Psoas muscle (tissue), 8 donors: ENCODE data around the gene GLP1R. TPM values are rescaled to one million over a fixed set of nuclear protein-coding genes. Genes with fewer than 3 reads are reported as not detected.

ENCODE experiments used
- ATAC-seq, 4 donors: fragments of 200-7000 bp; cut with Tn5 transposase; one replicate each; pipeline ENCODE4 v1.9.1; 2020; ENCODE audit warnings: moderate library complexity in 3 of 4, mild to moderate bottlenecking in 2 of 4
- DNase-seq, 2 donors: peaks; one replicate each; pipeline ENCODE4 v3.0.0-alpha.2; 2020
- H3K27ac ChIP-seq: fragments of 200-600 bp; one replicate; pipeline ENCODE4 v1.8.0; 2022
- H3K27me3 ChIP-seq, 3 donors: fragments of 200-600 bp in 1 of 3; one replicate each; pipeline versions ENCODE4 v1.6.1 to v1.8.0; 2013 to 2022; ENCODE audit warnings: low read length in 2 of 3, mild to moderate bottlenecking in 2 of 3, moderate library complexity in 1 of 3; ENCODE audit not compliant: insufficient read depth in 3 of 3
- H3K36me3 ChIP-seq, 2 donors: fragments of 200-600 bp in 1 of 2; one replicate each; pipeline versions ENCODE4 v1.6.1 to v1.8.0; 2013 to 2022; ENCODE audit warnings: low read depth in 1 of 2, mild to moderate bottlenecking in 1 of 2, moderate library complexity in 1 of 2; ENCODE audit not compliant: insufficient read depth in 1 of 2
- H3K4me1 ChIP-seq: fragments of 200-600 bp; one replicate; pipeline ENCODE4 v1.8.0; 2022
- H3K4me3 ChIP-seq: fragments of 200-600 bp; one replicate; pipeline ENCODE4 v1.8.0; 2022; ENCODE audit warnings: mild to moderate bottlenecking
- H3K9me3 ChIP-seq: fragments of 200-600 bp; one replicate; pipeline ENCODE4 v1.8.0; 2022
- WGBS, 3 donors: extraction: QIAGEN DNeasy Blood & Tissue Kit; methylation state at CpG; one replicate each; pipeline versions ENCODE4 v1.1.6 to v1.1.7; 2013; 5-methylcytosine and 5-hydroxymethylcytosine counted together
- intact Hi-C, 2 donors: fragments of 100-400 bp; cut with DNase I; formaldehyde crosslinking; loops; one replicate each; pipeline versions ENCODE4 v1.11.0 to v1.14.2; 2022
- polyA plus RNA-seq, 3 donors: library from polyadenylated mRNA; stranded (reverse); fragments of 200-250 nt; gene quantifications; one replicate each; pipeline ENCODE4 v1.2.3, GENCODE V29; 2013
- total RNA-seq, 4 donors: library from RNA; stranded (reverse); fragmentation: NEBNext Ultra II Directional in 2 of 4; extraction: Animal tissue kit (Norgen Biotek cat#: 25700) in 2 of 4; gene quantifications; one replicate each; pipeline versions ENCODE4 v1.2.1 to v1.2.4, GENCODE V29; 2021 to 2023
- TF ChIP-seq, protein P1 (sequence below): fragments of 200-600 bp; IDR thresholded peaks from one replicate; pipeline ENCODE4 v1.8.0; 2022; ENCODE audit warnings: antibody characterized with exemption
- donor health status: healthy with polysubstance abuse.
- donor health status: DM: no; HTN: no; CAD: no; lungs with moderate emphysema.
- donor health status: Bipolar disorder and iron deficiency.
- donor health status: healthy.
- donor health status: DM: yes; HTN: yes; CAD: no.
- donor health status: DM: no; HTN: no; CAD: no.
- donor health status: DM: no; HTN: no; CAD: no.
- donor health status: DM: yes; HTN: yes; CAD: no.

GLP1R gene
- total and polyA plus RNA-seq, 7 donors: not detected

DNA sequence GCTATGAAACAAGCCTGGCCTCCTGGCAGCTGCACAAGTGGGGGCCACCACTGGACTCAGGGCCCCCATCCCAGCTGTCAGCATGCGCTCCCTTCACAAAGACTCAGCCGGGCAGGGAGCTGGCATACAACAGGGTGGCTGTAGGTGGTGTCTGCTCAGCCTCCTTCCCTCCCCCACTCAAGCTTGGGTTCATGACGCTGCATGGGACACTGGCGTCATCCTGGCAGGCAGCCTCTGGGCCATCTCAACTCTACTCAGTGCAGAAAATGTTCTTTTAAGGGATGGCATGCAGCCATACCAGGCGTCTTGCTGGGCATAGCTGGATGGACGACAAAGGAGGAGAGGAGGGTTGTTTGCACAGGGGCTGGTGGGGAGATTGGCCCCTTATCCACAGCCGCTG lies 35.9 kb downstream of the GLP1R start:
- TF ChIP-seq, protein P1, sequence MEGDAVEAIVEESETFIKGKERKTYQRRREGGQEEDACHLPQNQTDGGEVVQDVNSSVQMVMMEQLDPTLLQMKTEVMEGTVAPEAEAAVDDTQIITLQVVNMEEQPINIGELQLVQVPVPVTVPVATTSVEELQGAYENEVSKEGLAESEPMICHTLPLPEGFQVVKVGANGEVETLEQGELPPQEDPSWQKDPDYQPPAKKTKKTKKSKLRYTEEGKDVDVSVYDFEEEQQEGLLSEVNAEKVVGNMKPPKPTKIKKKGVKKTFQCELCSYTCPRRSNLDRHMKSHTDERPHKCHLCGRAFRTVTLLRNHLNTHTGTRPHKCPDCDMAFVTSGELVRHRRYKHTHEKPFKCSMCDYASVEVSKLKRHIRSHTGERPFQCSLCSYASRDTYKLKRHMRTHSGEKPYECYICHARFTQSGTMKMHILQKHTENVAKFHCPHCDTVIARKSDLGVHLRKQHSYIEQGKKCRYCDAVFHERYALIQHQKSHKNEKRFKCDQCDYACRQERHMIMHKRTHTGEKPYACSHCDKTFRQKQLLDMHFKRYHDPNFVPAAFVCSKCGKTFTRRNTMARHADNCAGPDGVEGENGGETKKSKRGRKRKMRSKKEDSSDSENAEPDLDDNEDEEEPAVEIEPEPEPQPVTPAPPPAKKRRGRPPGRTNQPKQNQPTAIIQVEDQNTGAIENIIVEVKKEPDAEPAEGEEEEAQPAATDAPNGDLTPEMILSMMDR: no peak
- no peaks in the 10 kb centered on the region for H3K27me3 ChIP-seq
- intact Hi-C loops: loop anchor here in 1 of 2 donors (10.0 kb wide), 1 partner anchor 220 kb away; no protein-coding TSS in a partner anchor
- H3K4me1 ChIP-seq: peaks cover 27% of the 10 kb centered on the region
- H3K36me3 ChIP-seq: no peaks in the 10 kb centered on the region
- WGBS, 3 donors: 59 to 76% (median 70%) methylated on average over 7 of the region's 7 CpGs
- no peak overlapping the region for H3K4me3 ChIP-seq
- no peak for DNase-seq
- no peak for ATAC-seq
- no peak overlapping the region for H3K27ac ChIP-seq
- no peaks in the 10 kb centered on the region for H3K9me3 ChIP-seq

DNA sequence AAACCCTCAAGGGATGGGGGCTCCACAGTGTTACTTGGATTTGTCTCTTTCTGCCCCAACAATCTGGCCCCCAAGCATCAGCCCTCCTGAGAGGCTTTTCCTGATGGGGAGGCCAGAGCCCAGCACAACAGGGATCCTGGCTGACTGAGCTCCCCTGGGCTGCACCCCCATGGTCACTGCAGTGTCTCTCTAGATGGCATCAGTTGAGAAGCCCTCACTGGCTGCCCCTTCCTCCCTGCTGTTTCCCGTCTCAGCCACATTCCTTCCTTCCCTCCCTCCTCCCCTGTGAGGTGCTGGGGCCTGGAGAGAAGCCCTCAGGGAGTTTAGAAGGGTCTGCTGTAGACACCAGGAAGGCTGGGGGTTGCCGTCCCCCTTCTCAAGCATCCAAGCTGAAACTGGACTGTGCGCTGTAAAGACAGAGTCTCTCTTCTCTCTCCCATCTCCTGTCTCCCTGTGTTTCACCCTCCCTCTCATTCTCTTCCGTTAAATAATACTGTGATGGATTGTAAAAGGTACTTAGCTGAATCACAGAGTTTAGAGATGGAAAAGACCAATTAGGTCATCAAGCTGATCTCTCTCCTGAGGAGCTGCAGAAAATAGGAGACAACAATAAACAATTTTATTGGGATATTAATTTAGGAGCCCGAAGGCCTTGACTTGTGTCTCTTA lies 36.7 kb downstream of the GLP1R start:
- 73 to 80% (median 76%) methylated on average over 5 of the region's 5 CpGs for WGBS, 3 donors
- TF ChIP-seq, protein P1: no peak
- Histone ChIP-seq H3K27ac (no peak overlapping the region), H3K9me3 (no peaks in the 10 kb centered on the region), H3K36me3 (no peaks in the 10 kb centered on the region), H3K4me1 (peaks cover 31% of the 10 kb centered on the region), H3K4me3 (no peak overlapping the region), H3K27me3 (no peaks in the 10 kb centered on the region)
- DNase-seq (no peak), ATAC-seq (no peak)
- intact Hi-C loops: loop anchor here (5.0 to 10.0 kb wide), 2 partner anchors 220 to 227 kb away; partner anchors contain the start of gene KCNK17 (in 1 of the 2)

DNA sequence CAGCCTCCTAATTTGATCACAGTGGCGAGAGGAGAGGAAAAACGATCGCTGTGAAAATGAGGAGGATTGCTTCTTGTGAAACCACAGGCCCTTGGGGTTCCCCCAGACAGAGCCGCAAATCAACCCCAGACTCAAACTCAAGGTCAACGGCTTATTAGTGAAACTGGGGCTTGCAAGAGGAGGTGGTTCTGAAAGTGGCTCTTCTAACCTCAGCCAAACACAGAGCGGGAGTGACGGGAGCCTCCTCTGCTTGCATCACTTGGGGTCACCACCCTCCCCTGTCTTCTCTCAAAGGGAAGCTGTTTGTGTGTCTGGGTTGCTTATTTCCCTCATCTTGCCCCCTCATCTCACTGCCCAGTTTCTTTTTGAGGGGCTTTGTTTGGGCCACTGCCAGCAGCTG lies 37.7 kb downstream of the GLP1R start:
- ATAC-seq (no peak), DNase-seq (no peak)
- Histone ChIP-seq H3K27ac (no peak overlapping the region), H3K36me3 (no peaks in the 10 kb centered on the region), H3K27me3 (no peaks in the 10 kb centered on the region), H3K4me3 (no peak overlapping the region), H3K9me3 (no peaks in the 10 kb centered on the region), H3K4me1 (peaks cover 31% of the 10 kb centered on the region)
- 49 to 69% (median 62%) methylated on average over 7 of the region's 7 CpGs for WGBS, 3 donors
- TF ChIP-seq, protein P1: no peak
- intact Hi-C loops: loop anchor here (5.0 to 10.0 kb wide), 2 partner anchors 219 to 226 kb away; partner anchors contain the start of gene KCNK17 (in 1 of the 2)

DNA sequence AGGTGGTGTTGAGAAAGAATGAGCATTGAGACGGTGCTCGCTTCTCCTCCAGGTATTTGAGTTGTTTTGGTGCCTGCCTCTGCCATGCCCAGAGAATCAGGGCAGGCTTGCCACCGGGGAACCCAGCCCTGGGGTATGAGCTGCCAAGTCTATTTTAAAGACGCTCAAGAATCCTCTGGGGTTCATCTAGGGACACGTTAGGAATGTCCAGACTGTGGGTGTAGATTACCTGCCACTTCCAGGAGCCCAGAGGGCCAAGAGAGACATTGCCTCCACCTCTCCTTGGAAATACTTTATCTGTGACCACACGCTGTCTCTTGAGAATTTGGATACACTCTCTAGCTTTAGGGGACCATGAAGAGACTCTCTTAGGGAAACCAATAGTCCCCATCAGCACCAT lies 38.1 kb downstream of the GLP1R start:
- intact Hi-C loops: loop anchor here (5.0 to 10.0 kb wide), 2 partner anchors 218 to 226 kb away; partner anchors contain the start of gene KCNK17 (in 1 of the 2)

More for the DNA sequence above, 38.1 kb downstream of the GLP1R start:
- H3K4me3 ChIP-seq: no peak overlapping the region
- H3K9me3 ChIP-seq: no peaks in the 10 kb centered on the region
- peaks cover 31% of the 10 kb centered on the region for H3K4me1 ChIP-seq
- H3K27ac ChIP-seq: no peak overlapping the region
- TF ChIP-seq, protein P1: no peak
- DNase-seq (no peak), ATAC-seq (peak; percentile 23 to 87 (median 76))
- no peaks in the 10 kb centered on the region for H3K27me3 ChIP-seq
- H3K36me3 ChIP-seq: no peaks in the 10 kb centered on the region
- WGBS, 3 donors: 18 to 26% (median 21%) methylated on average over 6 of the region's 6 CpGs
